SKM-1 (cell line): Measurements from ENCODE around the gene MTA1.

Experiments used
- DNase-seq: peaks from one replicate; lab custom pipeline; 2025; ENCODE audit not compliant: unreplicated experiment; lab: John Stamatoyannopoulos, UW

MTA1 gene

GRCh38 chr14:105458571-105458970, 38.9 kb downstream of the MTA1 start:
- no peak for DNase-seq

GRCh38 chr14:105460116-105460515, 40.5 kb downstream of the MTA1 start:
- no peak for DNase-seq

DNA sequence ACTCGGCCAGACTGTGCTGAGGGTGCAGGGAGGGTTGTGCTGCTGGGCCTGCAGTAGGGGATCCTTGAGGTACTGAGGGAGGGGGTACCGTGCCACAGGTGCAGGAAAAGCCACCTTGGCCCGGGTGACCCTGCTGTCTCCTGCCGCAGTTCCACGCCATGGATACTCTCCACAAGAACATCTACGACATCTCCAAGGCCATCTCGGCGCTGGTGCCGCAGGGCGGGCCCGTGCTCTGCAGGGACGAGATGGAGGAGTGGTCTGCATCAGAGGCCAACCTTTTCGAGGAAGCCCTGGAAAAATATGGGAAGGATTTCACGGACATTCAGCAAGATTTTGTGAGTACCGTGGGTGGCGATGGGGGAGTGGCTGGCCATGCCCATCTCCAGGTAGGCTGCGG, 41.0 kb downstream of the MTA1 start:
- no peak for DNase-seq

- no peak for DNase-seq
These were observed 42.3 kb downstream of the MTA1 start for GRCh38 chr14:105461903-105462302.

GRCh38 chr14:105464501-105464900, 44.9 kb downstream of the MTA1 start:
- DNase-seq, result no peak

DNA sequence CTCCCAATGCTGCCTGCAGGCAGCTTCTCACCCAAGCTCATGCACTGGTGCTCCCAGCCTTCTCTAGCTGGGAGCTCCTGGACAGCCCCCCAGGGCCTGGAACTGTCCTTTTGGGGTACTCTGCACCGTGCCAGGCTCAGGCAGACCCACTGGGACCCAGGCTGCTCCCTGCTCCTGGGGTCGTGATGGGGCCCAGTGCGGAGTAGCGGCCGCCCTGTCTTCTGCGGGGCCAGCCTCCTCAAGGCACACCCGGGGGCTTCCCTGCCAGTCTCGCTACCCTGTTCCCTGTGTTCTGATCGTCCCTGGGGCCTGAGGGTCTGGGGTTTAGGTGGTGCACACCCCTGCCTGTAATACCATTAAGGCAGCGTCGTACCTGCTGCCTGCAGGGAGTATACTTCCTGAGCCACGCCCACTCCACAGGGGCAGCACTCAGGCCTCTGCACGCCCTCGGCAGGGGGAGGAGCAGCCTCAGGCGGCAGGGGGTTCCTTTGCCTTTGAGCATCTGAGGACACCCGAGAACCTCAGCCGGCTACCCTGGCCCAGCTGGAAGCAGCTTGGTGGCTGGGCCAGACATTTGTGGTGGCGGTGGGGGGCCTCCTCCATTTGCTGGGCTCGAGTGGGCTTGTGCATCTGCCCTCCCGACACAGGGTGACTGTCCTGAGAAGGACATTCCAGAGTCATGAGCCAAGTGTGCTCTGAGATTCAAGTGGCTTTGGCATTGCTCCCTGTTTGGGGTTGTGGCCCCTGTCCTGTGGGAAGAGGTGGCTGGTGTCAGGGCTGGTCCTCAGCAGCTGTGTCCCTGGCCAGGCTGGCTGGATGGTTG, 45.8 kb downstream of the MTA1 start:
- DNase-seq, result no peak

- DNase-seq, result no peak
These were observed 47.1 kb downstream of the MTA1 start for GRCh38 chr14:105466531-105467248.

- DNase-seq, result no peak
These were observed 47.8 kb downstream of the MTA1 start for GRCh38 chr14:105467249-105467941.

DNA sequence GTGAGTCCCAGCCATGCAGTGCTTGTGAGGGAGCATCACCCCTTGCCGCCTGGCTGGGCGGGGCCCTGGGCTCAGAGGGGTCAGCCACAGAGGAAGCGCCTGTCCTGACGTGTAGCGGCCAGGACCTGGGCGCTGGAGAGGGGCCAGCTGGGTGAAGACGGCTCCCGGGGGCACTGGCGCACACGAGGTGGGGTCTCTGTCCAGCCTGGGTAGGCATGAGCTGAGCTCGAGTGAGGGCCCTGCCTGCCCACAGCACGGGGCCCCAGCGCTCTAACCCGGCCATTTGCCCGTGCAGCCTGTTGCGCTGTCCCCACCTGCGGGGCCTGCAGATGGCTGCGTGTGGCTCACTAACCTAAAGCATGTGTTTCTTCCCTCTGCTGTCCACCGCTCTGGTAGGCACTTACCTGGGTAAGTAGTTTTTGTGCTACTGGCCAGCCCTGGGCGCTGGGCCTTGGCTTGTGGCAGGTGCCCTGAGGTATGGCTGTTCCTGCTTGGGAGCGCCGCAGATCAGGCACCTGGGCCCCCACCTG, 48.4 kb downstream of the MTA1 start:
- DNase-seq, result no peak

DNA sequence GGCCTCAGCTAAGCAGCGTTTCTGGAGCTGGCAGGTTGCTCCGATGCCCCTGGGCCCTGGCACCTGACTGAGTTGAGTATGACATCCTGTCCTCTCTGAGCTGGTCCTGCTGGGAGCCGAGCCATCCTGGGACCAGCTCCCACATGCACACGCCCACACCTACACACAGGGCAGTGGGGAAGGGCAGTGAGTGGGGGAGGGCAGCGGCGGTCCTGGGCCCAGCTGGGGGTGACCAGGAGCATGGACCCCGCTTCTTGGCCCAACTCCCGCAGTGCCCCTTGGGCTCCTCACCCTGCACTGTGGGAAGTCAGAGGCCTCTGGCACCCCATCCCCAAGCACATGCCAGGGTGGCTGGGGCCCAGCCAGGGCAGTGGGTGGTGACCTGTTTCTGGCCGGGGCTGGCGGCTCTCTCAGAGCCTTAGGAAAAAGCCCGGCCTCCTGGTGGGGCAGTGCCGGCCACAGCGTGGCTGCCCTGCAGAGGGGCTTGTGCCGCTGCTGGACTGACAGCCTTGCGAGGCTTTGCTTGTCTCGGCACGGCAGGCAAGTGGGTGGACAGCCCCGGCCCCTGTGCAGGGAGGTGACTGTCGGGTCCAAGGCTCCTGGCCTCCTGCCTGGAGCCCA, 49.1 kb downstream of the MTA1 start:
- DNase-seq, result no peak

- no peak for DNase-seq
These were observed 50.1 kb downstream of the MTA1 start for GRCh38 chr14:105469456-105470349.

DNA sequence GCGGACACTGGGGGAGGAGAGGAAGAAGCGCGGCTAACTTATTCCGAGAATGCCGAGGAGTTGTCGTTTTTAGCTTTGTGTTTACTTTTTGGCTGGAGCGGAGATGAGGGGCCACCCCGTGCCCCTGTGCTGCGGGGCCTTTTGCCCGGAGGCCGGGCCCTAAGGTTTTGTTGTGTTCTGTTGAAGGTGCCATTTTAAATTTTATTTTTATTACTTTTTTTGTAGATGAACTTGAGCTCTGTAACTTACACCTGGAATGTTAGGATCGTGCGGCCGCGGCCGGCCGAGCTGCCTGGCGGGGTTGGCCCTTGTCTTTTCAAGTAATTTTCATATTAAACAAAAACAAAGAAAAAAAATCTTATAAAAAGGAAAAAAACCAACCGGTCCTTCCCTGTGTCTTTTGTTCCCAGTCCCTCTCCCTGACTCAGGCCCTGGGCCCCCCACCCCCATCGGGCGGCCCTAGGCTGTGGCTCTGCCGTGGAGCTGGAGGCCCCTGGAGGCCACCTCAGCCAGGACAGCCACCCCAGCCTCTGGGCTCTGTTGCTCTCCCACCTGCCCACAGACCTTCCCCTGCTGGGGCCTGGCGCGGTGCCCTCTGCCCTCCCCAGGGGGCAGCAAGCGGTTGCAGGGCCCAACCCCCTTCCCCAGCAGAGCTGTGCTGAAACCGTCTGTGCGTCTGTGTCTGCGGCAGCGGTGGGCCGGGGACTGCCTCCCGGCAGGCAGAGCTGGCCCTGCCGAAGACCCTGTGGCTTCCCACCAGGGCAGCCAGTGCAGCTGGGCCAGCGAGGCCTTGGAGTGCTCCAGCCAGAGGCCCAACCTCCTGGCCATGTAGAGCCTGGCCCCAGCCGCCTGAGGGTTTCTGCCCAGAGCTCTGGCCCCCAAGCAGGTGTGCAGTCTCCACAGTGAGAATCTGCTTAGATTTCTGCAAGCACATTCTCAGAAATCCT, 51.0 kb downstream of the MTA1 start:
- no peak for DNase-seq

DNA sequence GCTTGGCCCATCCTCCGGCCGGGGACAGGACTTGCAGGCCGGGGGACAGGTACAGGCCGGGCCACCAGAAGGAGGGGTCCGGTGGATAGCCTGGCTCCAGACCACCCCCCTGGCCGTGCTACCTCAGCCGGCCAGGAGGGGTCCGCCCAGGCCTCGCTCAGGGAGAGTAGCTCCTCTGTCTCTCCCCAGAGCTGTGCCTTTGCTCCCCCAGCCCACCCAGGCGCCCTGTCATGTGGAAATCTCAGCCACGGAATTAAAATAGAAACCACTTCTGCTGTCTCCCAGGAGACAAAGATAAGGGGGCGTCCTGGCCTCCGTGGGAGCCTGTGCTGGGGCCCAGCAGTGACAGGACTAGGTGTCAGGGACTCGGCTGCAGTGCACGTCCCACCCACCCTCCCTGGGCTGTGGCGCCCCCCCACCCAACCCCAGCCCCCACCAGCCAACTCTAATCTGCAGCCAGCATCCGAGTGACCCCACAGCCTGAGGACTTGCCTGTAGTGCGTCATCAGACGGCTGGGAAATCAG, 51.7 kb downstream of the MTA1 start:
- DNase-seq, result no peak

DNA sequence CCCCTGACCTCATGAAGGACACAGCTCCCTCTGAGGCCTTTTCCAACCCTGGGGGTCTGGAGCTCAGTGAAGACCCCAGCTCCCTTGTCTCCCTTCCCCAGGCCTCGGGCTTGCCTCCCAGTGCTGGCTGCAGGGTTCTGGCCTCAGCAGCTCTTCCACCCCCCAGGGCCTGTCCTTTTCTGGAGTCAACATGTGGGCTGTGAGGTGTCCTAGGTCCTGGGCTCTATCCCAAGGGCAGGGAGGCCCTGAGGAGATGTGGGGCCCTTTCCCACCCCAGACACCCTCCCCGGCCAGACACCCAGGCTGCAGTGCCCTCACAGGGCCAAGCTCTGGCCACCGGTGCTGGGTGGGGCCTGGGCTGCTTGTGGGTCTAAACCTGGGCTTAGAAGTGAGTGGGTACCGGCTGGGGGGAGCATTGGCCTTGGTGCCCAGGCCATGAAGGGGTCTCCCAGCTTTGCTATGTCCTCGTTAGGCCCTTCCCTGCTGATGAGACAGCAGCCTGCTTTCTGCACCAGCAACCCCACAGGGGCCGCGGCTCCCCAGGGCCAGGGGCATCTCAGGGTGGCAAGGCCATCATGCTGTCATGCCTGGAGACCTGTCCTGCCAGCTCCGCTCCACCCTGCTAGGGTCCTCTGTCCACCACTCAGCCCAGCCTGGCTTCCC, 52.3 kb downstream of the MTA1 start:
- DNase-seq, result no peak

DNA sequence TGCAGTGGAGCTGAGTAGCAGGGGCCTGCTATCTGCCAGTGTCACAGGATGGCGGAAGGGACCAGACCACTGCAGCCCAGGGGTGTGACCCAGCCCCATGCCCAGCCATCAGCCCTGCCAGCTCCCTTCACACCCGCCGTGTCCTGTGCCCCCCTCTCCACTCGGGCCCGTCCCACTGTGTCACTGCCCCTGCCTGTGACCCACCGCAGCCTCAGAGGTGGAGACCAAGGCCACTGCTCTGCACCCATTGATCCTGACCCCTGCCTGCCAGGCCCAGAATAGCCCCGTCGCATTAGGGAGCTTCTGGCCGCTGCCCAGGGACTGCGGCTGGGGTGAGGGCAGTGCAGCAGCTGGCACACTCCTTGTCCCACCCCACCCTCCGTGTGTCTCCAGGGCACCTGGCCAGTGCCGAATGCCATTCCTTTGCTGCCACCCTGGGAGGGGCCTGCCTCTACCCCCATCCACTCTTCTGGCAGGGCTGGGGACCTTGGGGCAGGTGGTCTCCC, 52.9 kb downstream of the MTA1 start:
- no peak for DNase-seq

DNA sequence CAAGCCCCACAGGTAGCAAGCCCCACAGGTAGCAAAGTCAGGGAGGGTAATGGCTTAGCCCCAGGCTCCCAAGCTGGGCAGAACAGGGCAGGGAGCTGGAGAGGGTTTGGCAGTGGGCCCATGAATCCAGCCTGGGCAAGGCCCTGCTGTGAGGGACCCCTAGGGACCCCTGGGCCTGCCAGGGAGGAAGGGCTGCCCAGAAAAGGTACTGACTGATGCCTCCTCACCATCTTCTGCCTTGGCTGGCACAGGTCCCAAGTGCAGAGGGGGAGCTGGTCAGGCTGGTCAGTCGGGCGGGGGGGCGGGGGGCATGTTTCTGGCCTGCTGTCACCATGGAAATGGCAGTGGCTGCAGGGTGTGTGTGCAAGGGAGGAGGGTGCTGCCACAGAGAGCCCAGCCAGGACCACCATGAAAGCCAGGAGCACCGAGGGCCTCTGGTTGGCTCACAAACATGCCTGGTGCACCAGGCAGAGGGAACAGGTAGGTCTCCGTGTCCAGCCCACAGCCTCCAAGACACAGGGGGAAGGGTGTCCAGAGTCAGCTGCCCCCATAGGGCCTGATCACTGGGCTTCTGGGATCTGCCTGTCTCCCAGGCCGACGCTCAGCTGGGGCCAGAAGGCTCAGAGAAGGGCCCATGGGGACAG, 53.5 kb downstream of the MTA1 start:
- DNase-seq, result no peak

- DNase-seq, result no peak
These were observed 54.3 kb downstream of the MTA1 start for GRCh38 chr14:105473677-105474482.
